ENCODE data around the gene TRPV5.

- TF ChIP-seq CTCF (IDR thresholded peaks at IDR 0.05) (no peak), POLR2A (IDR thresholded peaks at IDR 0.05) (no peak)
Observed at GRCh38 chr7:142942746-142943145, 9.2 kb upstream of the TRPV5 start.
